Measurements from ENCODE around the gene DMRT1.

DNA sequence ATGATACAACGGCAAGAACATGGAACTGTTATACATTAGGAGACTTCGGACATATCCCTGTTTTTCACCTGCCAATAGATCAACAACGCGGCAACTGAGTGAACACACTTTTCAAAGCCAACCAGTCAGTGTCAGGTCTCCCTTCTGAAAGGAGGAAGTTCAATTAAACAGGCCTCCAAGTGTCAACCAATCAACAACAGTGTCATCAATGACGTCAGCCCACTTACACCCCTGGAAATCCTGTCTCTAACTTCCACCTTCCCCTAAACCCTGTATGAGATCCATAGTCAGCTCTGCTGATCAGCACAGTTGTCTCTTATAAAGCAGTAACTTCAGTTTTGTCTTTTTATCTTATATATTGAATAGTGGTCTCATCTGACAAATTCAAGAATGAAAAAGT lies 171.5 kb downstream of the DMRT1 start:
- TF ChIP-seq POLR2A (IDR thresholded peaks at IDR 0.05; ENCODE audit: low read length) = no peak
- TF ChIP-seq GATA1 (IDR thresholded peaks at IDR 0.05; ENCODE audit: low read depth, low read length) = no peak
